Ovary (tissue), 9 donors: ENCODE measurements around the gene MMP25. TPM values are rescaled to one million over a fixed set of nuclear protein-coding genes. Genes with fewer than 3 reads are reported as not detected.

Experiments
- DNase-seq, 5 donors: peaks; one replicate each; pipeline ENCODE4 v3.0.0-alpha.2; 2019 to 2020
- H3K27ac ChIP-seq, 2 donors: fragments of 200-600 bp; one replicate each; pipeline versions ENCODE4 v1.5.1 to v1.8.0; 2019 to 2022
- H3K27me3 ChIP-seq: fragments of 200-600 bp; one replicate; pipeline ENCODE4 v1.8.0; 2022
- H3K36me3 ChIP-seq: fragments of 200-600 bp; sonication (generic); one replicate; pipeline ENCODE4 v1.5.1; 2019
- H3K4me1 ChIP-seq: one replicate; pipeline ENCODE4 v1.8.1; 2013; ENCODE audit warnings: mild to moderate bottlenecking, moderate library complexity; ENCODE audit not compliant: insufficient read depth
- H3K4me3 ChIP-seq: fragments of 200-600 bp; sonication (generic); one replicate; pipeline ENCODE4 v1.5.1; 2017
- H3K9me3 ChIP-seq, 2 donors: fragments of 200-600 bp in 1 of 2; sonication (generic) in 1 of 2; one replicate each; pipeline versions ENCODE4 v1.5.1 to v1.8.1; 2013 to 2019; ENCODE audit warnings: mild to moderate bottlenecking in 1 of 2, moderate library complexity in 1 of 2
- EP300 ChIP-seq: sonication (generic); formaldehyde crosslinking; IDR thresholded peaks from one replicate; pipeline ENCODE4 v1.6.1; 2017; ENCODE audit warnings: antibody characterized with exemption
- POLR2A ChIP-seq: fragments of 450-650 bp; IDR thresholded peaks from one replicate; pipeline ENCODE4 v1.6.1; 2017; ENCODE audit warnings: antibody characterized with exemption, mild to moderate bottlenecking, moderate library complexity
- WGBS, 3 donors: extraction: QIAGEN DNeasy Blood & Tissue Kit in 1 of 3; methylation state at CpG; one replicate each; pipeline versions ENCODE4 v1.1.5 to v1.1.7; 2013 to 2017; 5-methylcytosine and 5-hydroxymethylcytosine counted together
- intact Hi-C, 4 donors: fragments of 100-400 bp; cut with DNase I; formaldehyde crosslinking; loops; one replicate each; pipeline versions ENCODE4 v1.11.0 to v1.15.1; 2022 to 2023
- polyA plus RNA-seq, 2 donors: library from polyadenylated mRNA; stranded (reverse); fragments of 200-250 nt in 1 of 2; fragments of 350-450 nt in 1 of 2; fragmentation: Illumina TruSeq in 1 of 2; extraction: RNeasy Lipid Tissue Mini Kit (QIAGEN cat#74804) in 1 of 2; gene quantifications; one replicate each; pipeline ENCODE4 v1.2.3, GENCODE V29; 2013 to 2014
- total RNA-seq, 7 donors: library from RNA; depleted of rRNA in 2 of 7; stranded (reverse); fragments of >200 nt in 2 of 7; fragmentation: NEBNext Ultra II Directional in 3 of 7; extraction: Animal tissue kit (Norgen Biotek cat#: 25700) in 3 of 7; gene quantifications; one replicate each; pipeline versions ENCODE4 v1.1.0 to v1.2.4, GENCODE V29; 2016 to 2023
- TF ChIP-seq, protein P1 (sequence below), 3 donors: fragments of 450-650 bp in 2 of 3; fragments of 200-600 bp in 1 of 3; IDR thresholded peaks; one replicate each; pipeline versions ENCODE4 v1.5.1 to v1.8.0; 2016 to 2022; ENCODE audit warnings: antibody characterized with exemption in 3 of 3, mild to moderate bottlenecking in 1 of 3
- donor health status: DM: no; HTN: no; CAD: no; lungs with moderate emphysema.
- donor health status: DM: no; HTN: no; CAD: no.
- donor health status: Bipolar disorder and iron deficiency.
- donor health status: DM: yes; HTN: yes; CAD: no.
- donor health status: DM: no; HTN: no; CAD: no.
- donor health status: DM: yes; HTN: yes; CAD: no.

MMP25 gene
- total and polyA plus RNA-seq, 9 donors: 0.15 to 0.72 (median 0.59) TPM; not detected in 1

DNA sequence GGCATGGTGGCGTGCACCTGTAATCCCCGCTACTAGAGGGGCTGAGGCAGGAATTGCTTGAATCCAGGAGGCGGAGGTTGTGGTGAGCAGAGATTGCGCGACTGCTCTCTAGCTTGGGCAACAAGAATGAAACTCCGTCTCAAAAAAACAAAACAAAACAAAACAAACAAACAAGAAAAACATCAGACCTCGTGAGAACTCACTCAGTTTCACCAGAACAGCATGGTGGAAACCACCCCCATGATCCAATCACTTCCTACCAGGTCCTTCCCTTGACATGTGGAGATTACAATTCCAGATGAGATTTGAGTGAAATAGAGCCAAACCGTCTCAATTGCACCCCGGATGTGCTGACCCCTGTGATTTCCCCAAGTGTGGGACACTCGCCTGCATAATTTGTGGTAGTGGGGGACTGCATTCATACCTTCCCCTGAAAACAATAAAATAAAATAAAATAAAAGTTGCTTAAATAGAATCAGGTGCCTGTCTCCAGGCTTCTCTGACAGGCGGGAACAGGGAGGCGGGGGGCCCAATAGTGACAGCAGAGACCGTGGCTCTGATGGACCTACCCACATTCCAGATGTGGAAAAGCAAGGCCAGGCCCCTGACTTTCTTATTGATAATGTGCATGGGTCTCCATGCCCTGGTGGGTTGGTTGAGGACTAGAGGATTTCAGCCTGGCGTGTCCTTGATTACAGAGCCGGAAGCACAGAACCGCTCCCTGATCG, 39.7 kb downstream of the MMP25 start:
- H3K27me3 ChIP-seq: no peaks in the 10 kb centered on the region
- H3K27ac ChIP-seq: no peak overlapping the region
- no peaks in the 10 kb centered on the region for H3K9me3 ChIP-seq
- no peaks in the 10 kb centered on the region for H3K4me1 ChIP-seq
- no peaks in the 10 kb centered on the region for H3K36me3 ChIP-seq
- intact Hi-C loops: no loop called here
- DNase-seq: no peak
- TF ChIP-seq POLR2A: no peak
- H3K4me3 ChIP-seq: no peak overlapping the region
- WGBS, 3 donors: 78 to 85% (median 81%) methylated on average over 17 of the region's 17 CpGs

- no peak for TF ChIP-seq POLR2A
- no peak for TF ChIP-seq EP300
- TF ChIP-seq, protein P1, sequence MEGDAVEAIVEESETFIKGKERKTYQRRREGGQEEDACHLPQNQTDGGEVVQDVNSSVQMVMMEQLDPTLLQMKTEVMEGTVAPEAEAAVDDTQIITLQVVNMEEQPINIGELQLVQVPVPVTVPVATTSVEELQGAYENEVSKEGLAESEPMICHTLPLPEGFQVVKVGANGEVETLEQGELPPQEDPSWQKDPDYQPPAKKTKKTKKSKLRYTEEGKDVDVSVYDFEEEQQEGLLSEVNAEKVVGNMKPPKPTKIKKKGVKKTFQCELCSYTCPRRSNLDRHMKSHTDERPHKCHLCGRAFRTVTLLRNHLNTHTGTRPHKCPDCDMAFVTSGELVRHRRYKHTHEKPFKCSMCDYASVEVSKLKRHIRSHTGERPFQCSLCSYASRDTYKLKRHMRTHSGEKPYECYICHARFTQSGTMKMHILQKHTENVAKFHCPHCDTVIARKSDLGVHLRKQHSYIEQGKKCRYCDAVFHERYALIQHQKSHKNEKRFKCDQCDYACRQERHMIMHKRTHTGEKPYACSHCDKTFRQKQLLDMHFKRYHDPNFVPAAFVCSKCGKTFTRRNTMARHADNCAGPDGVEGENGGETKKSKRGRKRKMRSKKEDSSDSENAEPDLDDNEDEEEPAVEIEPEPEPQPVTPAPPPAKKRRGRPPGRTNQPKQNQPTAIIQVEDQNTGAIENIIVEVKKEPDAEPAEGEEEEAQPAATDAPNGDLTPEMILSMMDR (IDR thresholded peaks at IDR 0.05): no peak
- intact Hi-C loops: no loop called here
- Histone ChIP-seq H3K4me3 (no peak overlapping the region), H3K27ac (no peak overlapping the region), H3K36me3 (no peaks in the 10 kb centered on the region), H3K4me1 (no peaks in the 10 kb centered on the region), H3K27me3 (no peaks in the 10 kb centered on the region), H3K9me3 (no peaks in the 10 kb centered on the region)
- DNase-seq: no peak
- WGBS, 3 donors: 54 to 56% (median 56%) methylated on average over 14 of the region's 14 CpGs
Observed at GRCh38 chr16:3086596-3087242, 40.4 kb downstream of the MMP25 start.

- Histone ChIP-seq H3K4me3 (no peak overlapping the region), H3K36me3 (no peaks in the 10 kb centered on the region), H3K27me3 (no peaks in the 10 kb centered on the region), H3K4me1 (no peaks in the 10 kb centered on the region), H3K9me3 (no peaks in the 10 kb centered on the region), H3K27ac (no peak overlapping the region)
- intact Hi-C loops: no loop called here
- DNase-seq: no peak
- WGBS, 3 donors: 70 to 76% (median 76%) methylated on average over 17 to 18 of the region's 18 CpGs
- TF ChIP-seq POLR2A (no peak), EP300 (no peak)
- TF ChIP-seq, protein P1 (IDR thresholded peaks at IDR 0.05): no peak
Observed at GRCh38 chr16:3087243-3088235, 41.2 kb downstream of the MMP25 start.

DNA sequence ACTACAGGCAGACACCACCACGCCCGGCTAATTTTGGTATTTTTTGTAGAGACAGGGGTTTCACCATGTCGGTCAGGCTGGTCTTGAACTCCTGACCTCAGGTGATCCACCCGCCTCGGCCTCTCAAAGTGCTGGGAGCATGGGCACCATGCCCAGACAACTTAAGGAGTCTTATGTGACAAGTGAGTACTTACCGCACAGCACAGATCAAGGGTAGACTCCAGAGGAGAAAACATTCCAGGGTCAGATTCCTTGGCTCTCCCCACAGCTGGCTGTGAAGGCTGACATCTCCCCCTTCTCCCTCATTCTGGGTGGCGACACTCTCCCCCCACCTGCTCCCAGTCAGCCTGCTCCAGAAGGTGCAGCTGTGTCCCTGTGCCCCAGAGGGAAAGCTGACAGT, 42.1 kb downstream of the MMP25 start:
- no peaks in the 10 kb centered on the region for H3K9me3 ChIP-seq
- no peak for DNase-seq
- 30 to 40% (median 30%) methylated on average over 7 of the region's 7 CpGs for WGBS, 3 donors
- H3K36me3 ChIP-seq: no peaks in the 10 kb centered on the region
- intact Hi-C loops: no loop called here
- no peak overlapping the region for H3K4me3 ChIP-seq
- no peaks in the 10 kb centered on the region for H3K27me3 ChIP-seq
- H3K4me1 ChIP-seq: no peaks in the 10 kb centered on the region
- no peak overlapping the region for H3K27ac ChIP-seq
- TF ChIP-seq, protein P1 (IDR thresholded peaks at IDR 0.05): no peak
- TF ChIP-seq EP300 (no peak), POLR2A (no peak)
